ENCODE results near the gene MAGEA9.
"Not testable (repeated sequence)": the region's sequence is repeated elsewhere in the genome, so short reads cannot be mapped to it uniquely, and the experiment has no call there.

The MAGEA9 gene

GRCh38 chrX:149807747-149808458 lies 26.2 kb downstream of the MAGEA9 start:
- DNase-seq (ENCODE audit: low read depth, low spot score), result no peak

- DNase-seq (ENCODE audit: low read depth, low spot score), result no peak
These were observed 36.9 kb downstream of the MAGEA9 start for GRCh38 chrX:149818652-149819051.

DNA sequence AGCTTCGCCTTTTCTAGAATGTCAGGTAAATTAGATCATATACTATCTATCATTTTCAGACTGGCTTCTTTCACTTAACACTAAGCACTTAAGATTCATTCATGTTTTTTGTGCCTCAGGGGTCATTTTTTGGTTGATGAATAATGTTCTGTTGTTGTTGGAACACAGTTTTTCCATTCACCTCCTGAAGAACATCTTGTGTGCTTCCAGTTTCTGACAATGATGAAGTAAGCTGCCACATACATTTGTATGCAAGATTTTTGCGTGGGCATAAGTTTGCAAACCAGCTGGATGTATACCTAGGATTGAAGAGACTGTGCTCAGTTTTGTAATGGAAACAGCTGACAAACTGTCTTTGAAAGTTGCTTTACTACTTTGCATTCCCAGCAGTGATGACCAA lies 37.6 kb downstream of the MAGEA9 start:
- no peak for DNase-seq (ENCODE audit: low read depth, low spot score)

DNA sequence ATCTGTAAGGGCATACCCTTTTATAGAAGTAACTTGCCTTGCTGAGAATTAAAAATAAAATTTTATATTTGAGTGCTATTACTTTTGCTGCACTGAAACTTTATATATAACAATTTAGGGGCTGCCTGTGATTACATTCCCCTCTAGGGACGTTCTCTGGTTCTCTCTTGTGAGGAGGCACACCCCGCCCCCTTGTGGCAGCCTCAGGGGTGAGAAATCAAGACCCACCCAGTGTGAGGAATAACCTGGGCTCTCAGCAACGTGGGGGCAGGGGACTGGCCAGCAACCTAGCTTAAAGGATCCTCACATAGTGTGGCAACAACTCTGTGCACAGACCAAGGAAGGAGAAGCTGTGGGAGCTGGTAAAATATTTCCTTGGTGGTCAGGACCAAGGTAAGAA lies 43.7 kb downstream of the MAGEA9 start:
- DNase-seq (ENCODE audit: low read depth, low spot score), result peak; percentile 18

DNA sequence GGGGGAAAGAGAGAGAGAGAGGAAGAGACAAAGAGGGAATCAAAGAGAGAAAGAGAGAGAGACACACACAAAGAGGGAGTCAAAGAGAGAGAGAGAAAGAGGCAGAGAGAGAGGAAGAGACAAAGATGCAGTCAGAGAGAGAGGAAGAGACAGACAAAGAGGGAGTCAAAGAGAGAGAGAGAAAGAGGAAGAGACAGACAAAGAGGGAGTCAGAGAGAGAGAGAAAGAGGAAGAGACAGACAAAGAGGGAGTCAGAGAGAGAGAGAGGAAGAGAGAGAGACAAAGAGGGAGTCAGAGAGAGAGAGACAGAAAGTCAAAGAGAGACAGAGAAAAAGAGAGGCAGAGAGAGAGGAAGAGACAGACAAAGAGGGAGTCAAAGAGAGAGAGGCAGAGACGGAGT lies 45.5 kb downstream of the MAGEA9 start:
- no peak for DNase-seq (ENCODE audit: low read depth, low spot score)

DNA sequence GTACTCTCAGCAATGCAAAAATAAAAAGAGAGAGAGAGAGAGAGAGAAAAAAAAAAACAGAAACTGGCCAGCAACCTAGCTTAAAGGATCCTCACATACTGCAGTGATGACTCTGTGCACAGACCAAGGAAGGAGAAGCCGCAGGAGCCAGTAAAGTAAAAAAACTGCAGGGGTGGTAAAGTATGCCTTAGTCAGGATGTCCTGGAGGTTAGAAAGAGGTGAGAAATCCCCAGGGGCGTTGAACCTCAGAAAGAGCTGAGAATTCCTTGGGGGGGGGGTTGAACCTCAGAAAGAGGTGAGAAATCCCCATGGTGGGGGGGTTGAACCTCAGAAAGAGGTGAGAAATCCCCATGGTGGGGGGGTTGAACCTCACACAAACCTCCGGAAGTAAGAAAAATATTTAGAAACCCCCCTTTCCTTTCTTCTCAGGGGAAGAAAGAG lies 48.0 kb downstream of the MAGEA9 start:
- DNase-seq (ENCODE audit: low read depth, low spot score), result no peak

DNA sequence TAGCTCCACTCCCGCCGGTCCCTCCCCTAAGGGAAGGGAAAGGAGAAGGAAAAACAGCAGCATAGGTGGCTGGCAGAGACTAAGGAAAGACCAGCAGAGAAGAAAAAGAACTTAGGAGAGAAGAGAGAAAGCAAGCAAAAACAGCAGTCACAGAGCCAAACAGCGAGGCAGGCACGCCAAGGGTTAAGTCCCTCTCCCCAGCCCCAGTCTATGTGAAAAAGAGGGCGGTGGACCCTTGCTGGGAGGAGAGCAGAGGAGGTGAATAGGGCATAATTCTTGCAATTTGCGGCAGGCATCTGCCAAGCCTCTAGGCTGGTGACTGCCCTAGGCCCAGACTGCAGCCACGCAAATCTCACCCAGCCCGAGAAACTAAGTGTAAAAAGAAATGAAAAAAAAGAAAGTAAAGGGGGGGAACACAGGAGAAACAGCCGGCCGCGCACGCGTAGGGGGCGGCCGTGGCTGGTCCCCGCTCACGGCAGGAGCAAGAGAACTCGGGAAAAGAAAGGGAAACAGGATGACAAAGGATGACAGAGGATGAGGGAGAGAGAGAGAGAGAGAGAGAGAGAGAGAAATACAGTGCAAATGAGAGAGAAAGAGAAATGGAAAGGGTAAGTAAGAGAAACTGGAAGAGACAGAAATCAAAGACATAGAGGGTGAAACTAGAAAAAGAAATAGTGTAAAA lies 48.6 kb downstream of the MAGEA9 start:
- DNase-seq (ENCODE audit: low read depth, low spot score), result no peak

DNA sequence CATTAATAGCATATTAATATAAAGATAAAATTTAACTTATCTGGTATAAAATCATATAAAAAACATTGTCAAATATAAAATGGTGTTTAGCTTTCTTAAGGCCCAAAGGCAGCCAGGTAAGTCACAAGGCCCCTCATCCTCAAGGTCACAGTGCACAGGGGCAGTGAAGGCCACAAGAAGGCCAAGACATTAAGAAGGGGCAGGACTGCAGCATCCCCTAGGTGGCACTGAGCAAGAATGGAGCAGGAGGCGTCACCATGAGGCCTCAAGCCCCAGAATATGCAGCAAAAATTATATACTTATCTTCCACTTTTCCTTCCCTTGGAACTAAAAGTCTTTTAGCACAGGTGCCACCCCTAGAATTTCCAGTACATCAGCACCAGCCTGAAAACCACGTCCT lies 49.7 kb downstream of the MAGEA9 start:
- DNase-seq (ENCODE audit: low read depth, low spot score), result no peak

DNA sequence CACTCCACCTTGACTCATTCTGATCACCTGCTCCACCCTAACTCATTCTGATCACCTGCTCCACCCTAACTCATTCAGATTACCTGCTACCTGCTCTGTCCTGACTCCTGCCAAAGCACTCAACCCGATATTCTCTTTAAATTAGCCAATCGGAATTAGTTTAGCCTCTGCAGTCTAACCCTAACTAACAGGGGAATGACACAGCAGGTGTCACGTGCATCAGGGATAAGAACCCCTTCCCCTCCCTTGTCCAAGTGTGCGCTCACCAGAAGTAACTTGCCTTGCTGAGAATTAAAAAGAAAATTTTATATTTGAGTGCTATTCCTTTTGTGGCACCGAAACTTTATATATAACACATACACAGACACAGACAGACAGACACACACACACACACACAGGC lies 55.0 kb downstream of the MAGEA9 start:
- not testable (repeated sequence) for DNase-seq (ENCODE audit: low read depth, low spot score)

GRCh38 chrX:149837167-149837566 lies 55.4 kb downstream of the MAGEA9 start:
- no peak for DNase-seq (ENCODE audit: low read depth, low spot score)
